Effector memory CD8-positive, alpha-beta T cell (primary cell): ENCODE data around the gene LIAS.
"Not testable (repeated sequence)": the region's sequence is repeated elsewhere in the genome, so short reads cannot be mapped to it uniquely, and the experiment has no call there.

Experiments
- ATAC-seq: fragments of 150-1000 bp; cut with Tn5 transposase; replicated peaks from 2 replicates; pipeline ENCODE4 v1.10.0; 2021; ENCODE audit warnings: mild to moderate bottlenecking, moderate library complexity
- DNase-seq, 3 experiments: peaks; one replicate each; pipeline ENCODE4 v3.0.0; 2021
- H3K27ac Mint-ChIP-seq, 2 donors: one replicate each; pipeline ENCODE4 v1.8.0; 2022; ENCODE audit warnings: mild to moderate bottlenecking in 2 of 2, mixed read lengths in 2 of 2, moderate library complexity in 2 of 2
- H3K27me3 Mint-ChIP-seq, 2 donors: one replicate each; pipeline ENCODE4 v1.8.0; 2022; ENCODE audit warnings: mixed read lengths in 2 of 2
- H3K36me3 Mint-ChIP-seq: one replicate; pipeline ENCODE4 v1.8.0; 2022; ENCODE audit warnings: mild to moderate bottlenecking, moderate library complexity, mixed read lengths; ENCODE audit not compliant: insufficient read depth
- H3K4me1 Mint-ChIP-seq, 2 donors: one replicate each; pipeline ENCODE4 v1.8.0; 2022; ENCODE audit warnings: low read depth in 2 of 2, mixed read lengths in 2 of 2
- H3K4me3 Mint-ChIP-seq, 2 donors: one replicate each; pipeline ENCODE4 v1.8.0; 2022; ENCODE audit warnings: mild to moderate bottlenecking in 2 of 2, mixed read lengths in 2 of 2, moderate library complexity in 2 of 2
- H3K9me3 Mint-ChIP-seq, 2 donors: one replicate each; pipeline ENCODE4 v1.8.0; 2022; ENCODE audit warnings: mixed read lengths in 2 of 2

LIAS gene

GRCh38 chr4:39495446-39496213 lies 36.8 kb downstream of the LIAS start:
- ATAC-seq = no peak
- Mint-ChIP-seq H3K27me3 (no peaks in the 10 kb centered on the region), H3K4me3 (no peak overlapping the region), H3K36me3 (peaks cover 19% of the 10 kb centered on the region), H3K27ac (no peak overlapping the region), H3K4me1 (no peaks in the 10 kb centered on the region), H3K9me3 (no peaks in the 10 kb centered on the region)
- no peak for DNase-seq

GRCh38 chr4:39497909-39498726 lies 39.3 kb downstream of the LIAS start:
- no peaks in the 10 kb centered on the region for H3K27me3 Mint-ChIP-seq
- no peaks in the 10 kb centered on the region for H3K4me1 Mint-ChIP-seq
- no peak overlapping the region for H3K27ac Mint-ChIP-seq
- H3K9me3 Mint-ChIP-seq = no peaks in the 10 kb centered on the region
- peaks cover 37% of the 10 kb centered on the region for H3K36me3 Mint-ChIP-seq
- H3K4me3 Mint-ChIP-seq = no peak overlapping the region
- no peak for DNase-seq
- ATAC-seq = no peak

DNA sequence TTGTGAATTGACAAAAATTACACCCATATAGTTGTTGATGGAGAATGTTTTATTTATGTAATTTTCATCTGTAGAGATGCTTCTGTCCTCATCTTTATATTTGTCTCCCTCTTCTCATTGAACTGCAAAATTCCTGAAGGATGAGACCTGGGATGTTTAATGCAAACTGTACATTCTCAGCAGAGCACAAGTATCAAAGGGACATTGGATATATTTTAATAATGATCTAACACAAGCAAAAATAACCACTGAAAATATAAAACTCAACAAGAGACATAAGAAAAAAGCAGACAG lies 39.8 kb downstream of the LIAS start:
- H3K27ac Mint-ChIP-seq = no peak overlapping the region
- no peak for DNase-seq
- peaks cover 43% of the 10 kb centered on the region for H3K36me3 Mint-ChIP-seq
- H3K27me3 Mint-ChIP-seq = no peaks in the 10 kb centered on the region
- no peaks in the 10 kb centered on the region for H3K4me1 Mint-ChIP-seq
- H3K4me3 Mint-ChIP-seq = no peak overlapping the region
- no peak for ATAC-seq
- H3K9me3 Mint-ChIP-seq = no peaks in the 10 kb centered on the region

GRCh38 chr4:39502019-39502663 lies 43.3 kb downstream of the LIAS start:
- Mint-ChIP-seq H3K36me3 (peaks cover 75% of the 10 kb centered on the region), H3K9me3 (no peaks in the 10 kb centered on the region), H3K27me3 (no peaks in the 10 kb centered on the region), H3K27ac (no peak overlapping the region), H3K4me3 (no peak overlapping the region), H3K4me1 (no peaks in the 10 kb centered on the region)
- DNase-seq (no peak), ATAC-seq (no peak)

DNA sequence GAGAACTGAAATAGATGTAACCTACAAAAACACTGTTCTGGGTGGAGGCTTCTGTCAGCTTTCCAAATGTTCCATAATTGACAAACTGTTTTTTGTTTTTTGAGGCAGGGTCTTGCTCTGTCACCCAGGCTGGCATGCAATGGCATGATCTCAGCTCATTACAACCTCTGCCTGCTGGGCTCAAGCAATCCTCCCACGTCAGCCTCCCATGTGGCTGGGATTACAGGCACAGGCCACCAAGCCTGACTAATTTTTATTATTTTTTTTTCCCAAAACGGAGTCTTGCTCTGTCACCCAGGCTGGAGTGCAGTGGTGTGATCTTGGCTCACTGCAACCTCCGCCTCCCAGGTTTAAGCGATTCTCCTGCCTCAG lies 43.8 kb downstream of the LIAS start:
- H3K4me3 Mint-ChIP-seq, H3K9me3 Mint-ChIP-seq, H3K27me3 Mint-ChIP-seq, H3K27ac Mint-ChIP-seq, ATAC-seq, H3K4me1 Mint-ChIP-seq, DNase-seq: not testable (repeated sequence)
- peaks cover 80% of the 10 kb centered on the region for H3K36me3 Mint-ChIP-seq

GRCh38 chr4:39504538-39504937 lies 45.7 kb downstream of the LIAS start:
- Mint-ChIP-seq H3K4me1 (no peaks in the 10 kb centered on the region), H3K4me3 (no peak overlapping the region), H3K9me3 (no peaks in the 10 kb centered on the region), H3K36me3 (peaks cover 83% of the 10 kb centered on the region), H3K27me3 (no peaks in the 10 kb centered on the region), H3K27ac (no peak overlapping the region)
- DNase-seq = no peak
- ATAC-seq = no peak

- no peak for DNase-seq
- ATAC-seq = no peak
- Mint-ChIP-seq H3K4me1 (no peaks in the 10 kb centered on the region), H3K36me3 (peaks cover 82% of the 10 kb centered on the region), H3K4me3 (no peak overlapping the region), H3K27me3 (no peaks in the 10 kb centered on the region), H3K9me3 (no peaks in the 10 kb centered on the region), H3K27ac (no peak overlapping the region)
Observed at GRCh38 chr4:39505581-39505980, 46.7 kb downstream of the LIAS start.

DNA sequence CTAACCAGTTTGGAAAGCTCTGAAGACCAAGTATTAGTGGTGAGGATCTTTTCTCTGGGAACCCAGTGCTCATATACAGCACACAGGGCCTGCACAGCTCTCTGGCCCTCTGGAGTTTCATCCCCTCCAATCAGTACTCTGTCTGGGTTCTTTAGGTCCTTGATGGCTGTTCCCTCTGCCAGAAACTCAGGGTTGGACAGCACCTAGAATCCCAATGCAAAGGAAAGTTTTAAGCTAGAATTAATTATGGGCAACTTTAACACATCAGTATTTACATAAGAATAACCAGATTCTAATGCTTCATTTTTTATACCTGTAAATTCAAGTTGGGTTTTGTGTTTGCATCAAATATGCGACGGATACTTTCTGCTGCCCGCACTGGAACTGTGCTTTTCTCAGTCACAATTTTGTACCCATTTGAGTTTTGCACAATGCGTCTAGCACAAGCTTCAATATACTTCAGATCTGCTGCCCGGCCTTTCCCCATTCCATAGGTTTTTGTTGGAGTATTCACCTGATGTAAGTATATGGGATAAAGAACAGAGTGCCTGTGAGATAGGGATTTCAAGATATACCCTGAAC lies 51.6 kb downstream of the LIAS start:
- Mint-ChIP-seq H3K36me3 (peaks cover 51% of the 10 kb centered on the region), H3K4me1 (no peaks in the 10 kb centered on the region), H3K4me3 (no peak overlapping the region), H3K9me3 (no peaks in the 10 kb centered on the region), H3K27me3 (no peaks in the 10 kb centered on the region), H3K27ac (no peak overlapping the region)
- DNase-seq = no peak
- ATAC-seq = no peak

DNA sequence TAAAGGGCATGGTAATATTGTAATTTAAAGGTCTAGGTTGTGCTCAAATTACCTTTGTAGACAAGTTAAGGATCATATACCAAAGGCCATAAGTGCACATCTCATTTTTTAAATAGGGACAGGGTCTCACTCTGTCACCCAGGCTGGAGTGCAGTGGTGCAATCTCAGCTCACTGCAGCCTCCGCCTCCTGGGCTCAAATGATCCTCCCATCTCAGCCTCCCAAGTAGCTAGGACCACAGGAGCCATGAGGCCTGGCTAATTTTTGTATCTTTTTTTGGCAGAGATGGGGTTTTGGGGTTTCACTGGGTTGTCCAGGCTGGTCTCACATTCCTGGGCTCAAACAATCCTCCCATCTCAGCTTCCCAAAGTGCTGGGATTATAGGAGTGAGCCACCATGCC lies 55.4 kb downstream of the LIAS start:
- H3K4me3 Mint-ChIP-seq, ATAC-seq, H3K27ac Mint-ChIP-seq, H3K4me1 Mint-ChIP-seq, DNase-seq, H3K27me3 Mint-ChIP-seq, H3K9me3 Mint-ChIP-seq: not testable (repeated sequence)
- H3K36me3 Mint-ChIP-seq = peaks cover 23% of the 10 kb centered on the region

DNA sequence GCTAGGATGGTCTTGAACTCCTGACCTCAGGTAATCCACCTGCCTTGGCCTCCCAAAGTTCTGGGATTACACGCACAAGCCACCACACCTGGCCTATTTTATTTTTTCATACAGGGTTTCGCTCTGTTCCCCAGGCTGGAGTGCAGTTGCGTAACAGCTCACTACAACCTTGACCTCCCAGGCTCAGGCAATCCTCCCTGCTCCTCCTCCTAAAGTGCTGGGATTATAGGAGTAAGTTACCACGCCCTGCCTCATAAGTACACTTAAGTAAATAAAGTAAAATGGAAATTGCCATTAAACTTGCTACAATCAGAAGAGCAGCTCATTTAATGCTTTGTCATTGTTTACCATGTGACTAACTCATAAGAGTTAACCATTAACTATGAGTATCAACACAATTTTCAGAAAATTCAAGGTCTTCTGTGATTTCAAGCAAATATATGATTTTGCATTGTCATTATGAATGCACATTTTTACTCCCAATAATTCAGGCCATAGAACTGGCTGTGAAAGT lies 56.1 kb downstream of the LIAS start:
- Mint-ChIP-seq H3K27me3 (no peaks in the 10 kb centered on the region), H3K27ac (no peak overlapping the region), H3K36me3 (peaks cover 16% of the 10 kb centered on the region), H3K9me3 (no peaks in the 10 kb centered on the region), H3K4me3 (no peak overlapping the region), H3K4me1 (no peaks in the 10 kb centered on the region)
- no peak for DNase-seq
- no peak for ATAC-seq

DNA sequence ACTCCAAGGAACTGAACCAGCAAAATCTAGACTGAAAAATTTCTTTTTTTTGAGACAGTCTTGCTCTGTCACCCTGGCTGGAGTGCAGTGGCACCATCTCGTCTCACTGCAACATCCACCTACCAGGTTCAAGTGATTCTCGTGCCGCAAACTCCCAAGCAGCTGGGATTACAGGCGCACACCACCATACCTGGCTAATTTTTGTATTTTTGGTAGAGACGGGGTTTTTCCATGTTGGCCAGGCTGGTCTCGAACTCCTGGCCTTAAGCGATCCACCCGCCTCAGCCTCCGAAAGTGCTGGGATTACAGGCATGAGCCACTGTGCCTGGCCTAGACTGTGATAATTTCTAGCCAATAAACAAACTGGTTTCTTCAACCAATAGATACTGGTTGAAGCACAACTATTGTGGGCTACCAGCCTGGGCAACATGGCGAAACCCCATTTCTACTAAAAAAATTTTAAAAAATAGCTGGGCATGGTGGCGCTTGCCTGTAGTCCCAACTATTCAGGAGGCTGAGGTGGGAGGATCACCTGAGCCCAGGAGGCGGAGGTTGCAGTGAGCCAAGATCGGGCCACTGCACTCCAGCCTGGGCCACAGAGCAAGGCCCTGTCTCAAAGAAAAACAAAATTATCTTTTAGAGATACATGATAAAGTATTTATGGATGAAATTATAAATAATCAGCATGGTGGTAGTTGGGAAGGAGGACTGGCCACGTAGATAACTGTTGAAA lies 57.0 kb downstream of the LIAS start:
- H3K27ac Mint-ChIP-seq = not testable (repeated sequence)
- H3K36me3 Mint-ChIP-seq = peaks cover 11% of the 10 kb centered on the region

GRCh38 chr4:39516407-39516966 lies 57.6 kb downstream of the LIAS start:
- Mint-ChIP-seq H3K36me3 (peaks cover 11% of the 10 kb centered on the region), H3K4me1 (no peaks in the 10 kb centered on the region), H3K27me3 (no peaks in the 10 kb centered on the region), H3K9me3 (no peaks in the 10 kb centered on the region), H3K4me3 (no peak overlapping the region), H3K27ac (no peak overlapping the region)
- DNase-seq = no peak
- ATAC-seq = no peak

More for the DNA sequence above, 57.0 kb downstream of the LIAS start:
- not testable (repeated sequence) for H3K27me3 Mint-ChIP-seq, H3K9me3 Mint-ChIP-seq, DNase-seq, H3K4me3 Mint-ChIP-seq, H3K4me1 Mint-ChIP-seq, ATAC-seq

DNA sequence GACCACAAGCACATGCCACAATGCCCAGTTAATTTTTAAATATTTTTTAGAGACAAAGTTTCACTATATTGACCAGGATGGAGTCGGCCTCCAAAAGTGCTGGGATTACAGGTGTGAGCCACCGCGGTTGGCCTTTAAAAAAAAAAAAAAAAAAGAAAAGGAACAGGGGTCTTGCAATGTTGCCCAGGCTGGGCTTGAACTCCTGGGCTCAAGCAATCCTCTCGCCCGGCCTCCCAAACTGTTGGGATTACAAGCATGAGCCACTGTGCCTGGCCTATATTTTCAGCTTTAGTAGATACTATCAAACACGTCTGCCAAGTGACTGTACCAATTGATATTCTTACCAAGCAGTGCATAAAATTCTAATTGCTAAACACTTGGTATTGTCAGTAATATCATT lies 59.6 kb downstream of the LIAS start:
- Mint-ChIP-seq H3K9me3 (no peaks in the 10 kb centered on the region), H3K27me3 (no peaks in the 10 kb centered on the region)
- no peak for ATAC-seq

More for the DNA sequence above, 59.6 kb downstream of the LIAS start:
- Mint-ChIP-seq H3K27ac (no peak overlapping the region), H3K4me1 (no peaks in the 10 kb centered on the region), H3K36me3 (peaks cover 7% of the 10 kb centered on the region), H3K4me3 (no peak overlapping the region)
- no peak for DNase-seq
